Urothelium cell line (cell line): Measurements from ENCODE around the gene TUSC2.
A peak's percentile ranks its signal among the peaks of the same experiment; 100 is the strongest.

Experiments
- DNase-seq: peaks from one replicate; pipeline ENCODE4 v3.0.0; 2011; ENCODE audit warnings: low spot score, mixed read lengths
- FAIRE-seq: peaks from 2 replicates; lab custom pipeline; 2011; peaks lifted over from hg19 to GRCh38; lab: Jason Lieb, UNC

TUSC2 gene

GRCh38 chr3:50355829-50356552 is 28.0 kb upstream of the TUSC2 start:
- no peak for DNase-seq
- FAIRE-seq = no peak

DNA sequence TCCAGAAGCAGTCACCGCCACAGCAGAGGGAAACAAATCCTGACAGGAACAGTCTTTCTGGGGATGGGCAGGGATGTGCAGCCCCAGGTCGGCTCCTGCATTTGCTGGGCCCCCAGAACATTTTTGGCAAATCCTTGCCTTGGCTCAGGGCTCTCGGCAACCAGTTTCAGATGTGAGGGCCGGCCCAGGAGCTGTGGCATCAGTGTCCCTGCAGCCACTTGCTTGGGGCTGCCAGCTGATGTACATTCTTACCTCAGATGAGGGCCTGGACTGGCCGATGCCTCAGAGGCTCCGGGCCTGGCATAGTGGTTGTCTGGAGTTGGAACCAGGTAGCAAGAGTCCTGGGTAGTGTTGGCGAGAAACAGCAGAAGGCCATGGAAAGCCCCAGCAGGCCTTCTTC is 26.8 kb upstream of the TUSC2 start:
- FAIRE-seq (no peak), DNase-seq (no peak)

- no peak for FAIRE-seq
Measured at GRCh38 chr3:50354186-50354764, 26.3 kb upstream of the TUSC2 start.

DNA sequence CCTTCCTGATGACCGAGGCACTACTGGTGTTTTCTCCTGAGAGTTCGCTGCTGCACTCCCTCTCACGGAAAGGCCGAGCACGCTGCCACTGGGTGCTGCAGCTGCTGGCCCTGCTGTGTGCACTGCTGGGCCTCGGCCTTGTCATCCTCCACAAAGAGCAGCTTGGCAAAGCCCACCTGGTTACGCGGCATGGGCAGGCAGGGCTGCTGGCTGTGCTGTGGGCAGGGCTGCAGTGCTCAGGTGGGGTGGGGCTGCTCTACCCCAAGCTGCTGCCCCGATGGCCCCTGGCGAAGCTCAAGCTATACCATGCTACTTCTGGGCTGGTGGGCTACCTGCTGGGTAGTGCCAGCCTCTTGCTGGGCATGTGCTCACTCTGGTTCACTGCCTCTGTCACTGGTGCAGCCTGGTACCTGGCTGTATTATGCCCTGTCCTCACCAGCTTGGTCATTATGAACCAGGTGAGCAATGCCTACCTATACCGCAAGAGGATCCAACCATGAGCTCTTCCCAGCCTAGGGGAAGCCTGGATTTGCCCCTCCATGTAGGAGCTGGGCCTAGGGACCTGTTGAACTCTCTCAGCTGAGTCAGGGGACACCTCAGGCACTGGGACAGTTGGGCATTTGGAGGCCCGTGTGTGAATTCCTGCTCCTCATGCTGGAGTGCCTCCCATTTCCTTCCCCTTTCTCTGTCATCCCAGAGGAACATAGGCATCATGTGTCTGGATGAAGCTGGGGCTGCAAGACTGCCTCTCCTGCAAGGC is 25.4 kb upstream of the TUSC2 start:
- DNase-seq = no peak
- no peak for FAIRE-seq

More at GRCh38 chr3:50354186-50354764, 26.3 kb upstream of the TUSC2 start:
- no peak for DNase-seq

- FAIRE-seq (no peak), DNase-seq (no peak)
Measured at GRCh38 chr3:50352781-50353180, 24.8 kb upstream of the TUSC2 start.

GRCh38 chr3:50351323-50351697 is 23.3 kb upstream of the TUSC2 start:
- DNase-seq (no peak), FAIRE-seq (no peak)

DNA sequence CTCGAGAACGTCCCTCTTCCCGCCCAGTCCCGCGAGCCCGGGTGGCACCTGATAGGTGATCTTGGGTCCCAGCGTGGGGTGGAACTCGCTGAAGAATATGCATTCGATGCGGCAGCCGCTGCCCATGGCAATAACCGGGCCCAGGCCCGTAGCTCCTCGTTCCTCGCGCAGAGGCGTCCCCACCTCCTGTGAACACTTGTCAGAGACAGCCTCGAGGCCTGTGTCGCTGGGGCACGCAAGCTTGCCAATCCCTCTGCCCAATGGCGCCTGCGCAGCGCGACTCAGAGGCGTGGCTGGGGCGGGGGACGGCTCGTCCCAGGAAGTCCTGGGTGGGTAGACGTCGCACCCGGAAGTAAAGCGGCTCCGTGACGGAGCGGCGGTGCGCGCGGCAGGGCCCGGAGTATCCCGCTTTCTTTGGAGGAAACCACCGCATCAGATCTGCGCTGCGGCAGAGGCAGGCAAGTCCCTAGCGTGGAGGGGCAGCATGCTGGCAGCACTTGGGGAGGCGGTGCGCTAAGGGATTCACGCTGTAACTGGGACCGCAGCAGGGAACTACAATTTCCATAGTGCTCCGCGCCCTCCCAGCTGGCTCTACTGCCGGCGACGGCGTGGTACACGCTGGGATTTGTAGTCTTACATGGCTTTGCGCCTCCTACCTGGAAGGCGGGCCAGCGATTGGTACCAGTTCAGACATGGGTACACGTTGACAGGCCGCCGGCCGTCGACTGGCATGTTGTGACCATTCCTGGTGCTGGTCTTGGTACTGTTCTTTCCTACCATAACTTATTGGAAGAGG is 22.7 kb upstream of the TUSC2 start, which contains the start of the genes CYB561D2 and NPRL2:
CYB561D2 (plus strand) TSS at position 336 of the 796 bp plus-strand sequence. CDS start 572 bp downstream, outside the sequence.
NPRL2 (minus strand) TSS at position 249 of the 796 bp plus-strand sequence; CDS start at position 126, 123 bp downstream.
- DNase-seq = peak; percentile 98
- FAIRE-seq = peak; percentile 97

DNA sequence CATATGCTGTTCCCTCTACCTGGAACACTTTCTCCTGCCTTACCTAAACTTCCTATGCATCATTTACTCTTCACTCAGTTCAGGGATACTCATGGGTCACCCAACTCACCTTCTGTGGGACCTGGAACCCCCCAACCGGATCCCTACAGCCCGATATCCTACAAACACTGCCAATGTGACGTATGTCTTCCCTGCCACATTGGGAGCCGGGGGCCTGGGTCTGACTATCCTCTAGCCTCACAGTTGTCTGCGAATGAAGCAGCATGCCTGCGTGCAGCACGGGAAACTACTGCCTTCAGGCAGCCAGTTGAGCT is 22.1 kb upstream of the TUSC2 start:
- FAIRE-seq = no peak
- DNase-seq = no peak

DNA sequence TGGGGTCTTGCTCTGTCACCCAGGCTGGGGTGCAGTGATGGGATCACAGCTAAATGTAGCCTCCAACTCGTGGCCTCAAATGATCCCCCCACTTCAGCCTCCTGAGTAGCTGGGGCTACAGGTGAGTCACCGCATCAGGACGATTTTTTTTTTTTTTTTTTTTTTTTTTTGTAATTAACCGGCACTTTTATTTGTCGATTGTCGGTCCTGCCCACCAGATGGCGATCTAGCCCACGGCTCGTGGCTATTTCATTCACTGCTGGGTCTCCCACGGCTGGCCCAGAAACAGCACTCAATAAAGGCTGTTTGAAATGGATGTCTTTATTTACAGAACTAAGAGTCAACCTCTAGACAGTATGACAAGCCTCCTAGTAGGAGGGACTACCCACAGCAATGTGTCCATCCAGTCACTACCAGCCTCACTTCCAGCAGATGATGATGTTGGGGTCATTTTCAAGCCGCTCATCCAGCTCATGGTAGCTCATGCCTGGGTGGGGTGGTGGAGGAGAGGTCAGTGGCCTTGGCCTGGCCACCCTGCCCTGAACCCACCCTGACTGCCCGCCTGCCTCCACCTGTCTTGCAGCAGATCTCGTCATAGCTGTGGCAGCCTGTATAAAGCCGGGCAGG is 19.3 kb upstream of the TUSC2 start:
- DNase-seq (peak; percentile 72), FAIRE-seq (peak; percentile 9)

GRCh38 chr3:50345586-50346234 is 17.7 kb upstream of the TUSC2 start, which contains the start of gene ZMYND10:
TSS of gene ZMYND10 (minus strand) at chr3:50345732. CDS start at chr3:50345579, 153 bp downstream.
- FAIRE-seq (peak; percentile 27), DNase-seq (peak; percentile 63)

DNA sequence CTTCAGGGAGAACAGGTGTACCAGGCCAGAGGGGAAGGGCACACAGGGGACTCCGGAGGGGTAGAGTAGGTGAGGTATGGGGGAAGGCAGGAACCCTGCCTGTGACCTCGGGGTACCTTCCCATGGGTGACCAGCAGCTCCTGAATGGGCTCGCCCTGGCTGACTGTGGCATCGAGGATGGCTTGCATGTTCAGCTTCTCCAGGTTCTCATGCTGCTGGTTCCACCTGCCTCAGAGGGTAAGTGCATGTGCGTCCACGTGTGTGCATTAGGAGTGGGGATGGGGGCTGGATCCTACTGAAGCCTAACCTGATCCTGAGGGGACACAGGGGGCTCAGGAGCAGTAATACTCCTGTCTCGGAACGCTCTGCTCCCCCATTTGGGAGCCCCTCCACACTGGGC is 17.0 kb upstream of the TUSC2 start:
- no peak for DNase-seq
- FAIRE-seq = no peak

- no peak for FAIRE-seq
- DNase-seq = no peak
Measured at GRCh38 chr3:50342813-50343633, 15.0 kb upstream of the TUSC2 start.

- FAIRE-seq (no peak), DNase-seq (no peak)
Measured at GRCh38 chr3:50341996-50342650, 14.1 kb upstream of the TUSC2 start.

- DNase-seq (no peak), FAIRE-seq (no peak)
Measured at GRCh38 chr3:50341537-50341936, 13.5 kb upstream of the TUSC2 start.

DNA sequence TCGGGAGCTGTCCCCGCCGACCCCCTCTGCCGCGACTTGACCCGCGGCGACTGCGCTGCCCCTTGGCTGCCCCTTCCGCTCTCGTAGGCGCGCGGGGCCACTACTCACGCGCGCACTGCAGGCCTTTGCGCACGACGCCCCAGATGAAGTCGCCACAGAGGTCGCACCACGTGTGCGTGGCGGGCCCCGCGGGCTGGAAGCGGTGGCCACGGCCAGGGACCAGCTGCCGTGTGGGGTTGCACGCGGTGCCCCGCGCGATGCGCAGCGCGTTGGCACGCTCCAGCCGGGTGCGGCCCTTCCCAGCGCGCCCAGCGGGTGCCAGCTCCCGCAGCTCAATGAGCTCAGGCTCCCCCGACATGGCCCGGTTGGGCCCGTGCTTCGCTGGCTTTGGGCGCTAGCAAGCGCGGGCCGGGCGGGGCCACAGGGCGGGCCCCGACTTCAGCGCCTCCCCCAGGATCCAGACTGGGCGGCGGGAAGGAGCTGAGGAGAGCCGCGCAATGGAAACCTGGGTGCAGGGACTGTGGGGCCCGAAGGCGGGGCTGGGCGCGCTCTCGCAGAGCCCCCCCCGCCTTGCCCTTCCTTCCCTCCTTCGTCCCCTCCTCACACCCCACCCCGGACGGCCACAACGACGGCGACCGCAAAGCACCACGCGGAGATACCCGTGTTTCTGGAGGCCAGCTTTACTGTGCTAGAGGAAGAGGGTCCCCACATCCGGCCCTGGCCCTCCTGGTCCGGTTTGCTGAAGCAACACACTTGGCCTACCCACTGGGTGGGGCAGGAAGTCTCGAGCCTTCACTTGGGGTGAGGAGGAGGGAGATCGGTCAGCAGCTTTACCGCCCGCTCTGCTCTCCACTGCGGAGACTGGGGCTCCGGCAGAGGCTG is 12.7 kb upstream of the TUSC2 start, which contains the start of gene RASSF1:
RASSF1 (minus strand) TSS at position 389 of the 882 bp plus-strand sequence; CDS start at position 358, 31 bp downstream.
- no peak for FAIRE-seq
- DNase-seq = no peak

DNA sequence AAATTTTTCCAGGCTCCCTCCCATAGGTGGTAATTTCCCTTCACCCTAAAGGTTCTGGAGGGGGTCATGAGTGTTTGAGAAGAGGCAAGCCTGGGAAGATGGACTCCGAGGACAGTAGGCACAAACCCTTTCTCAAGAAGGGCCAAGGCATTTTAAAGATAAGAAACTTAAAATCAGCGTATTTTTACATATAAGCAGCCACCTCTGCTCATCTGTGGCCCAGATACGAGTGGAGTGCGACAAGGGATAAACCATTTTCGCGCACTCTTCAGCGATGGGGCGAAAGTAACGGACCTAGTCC is 12.1 kb upstream of the TUSC2 start:
- DNase-seq = no peak
- no peak for FAIRE-seq

DNA sequence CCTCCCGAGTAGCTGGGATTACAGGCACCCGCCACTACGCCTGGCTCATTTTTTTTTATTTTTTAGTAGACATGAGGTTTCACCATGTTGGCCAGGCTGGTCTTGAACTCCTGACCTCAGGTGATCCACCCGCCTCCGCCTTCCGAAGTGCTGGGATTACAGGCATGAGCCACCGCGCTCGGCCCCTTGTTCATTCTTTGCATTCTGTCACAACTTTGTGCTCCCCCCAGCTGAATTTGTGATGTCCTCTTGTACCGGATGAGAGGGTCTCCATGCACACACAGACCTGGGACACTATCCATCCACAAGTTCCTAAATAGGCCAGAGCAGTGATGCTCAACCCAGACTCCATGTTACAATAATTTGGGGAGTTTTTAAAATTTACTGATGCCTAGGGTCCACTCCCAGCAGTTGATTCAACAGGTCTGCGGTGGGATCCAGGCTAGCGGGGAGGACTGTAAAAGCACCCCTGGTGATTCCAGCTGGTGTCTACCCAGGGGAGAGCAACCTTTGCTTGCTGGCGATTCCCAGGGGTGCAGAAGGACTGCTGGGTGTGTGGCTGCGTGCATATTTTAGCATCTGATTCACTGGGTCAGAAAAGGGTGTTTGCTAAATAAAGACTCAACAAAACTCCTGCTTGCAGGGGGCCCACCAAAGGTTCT is 11.6 kb upstream of the TUSC2 start:
- FAIRE-seq (no peak), DNase-seq (no peak)
